ENCODE data around the gene NDST1. TPM values are rescaled to one million over a fixed set of nuclear protein-coding genes. Genes with fewer than 3 reads are reported as not detected.

The NDST1 gene
- total RNA-seq, 2 experiments from 2014 or later: 2.5 to 2.6 TPM

DNA sequence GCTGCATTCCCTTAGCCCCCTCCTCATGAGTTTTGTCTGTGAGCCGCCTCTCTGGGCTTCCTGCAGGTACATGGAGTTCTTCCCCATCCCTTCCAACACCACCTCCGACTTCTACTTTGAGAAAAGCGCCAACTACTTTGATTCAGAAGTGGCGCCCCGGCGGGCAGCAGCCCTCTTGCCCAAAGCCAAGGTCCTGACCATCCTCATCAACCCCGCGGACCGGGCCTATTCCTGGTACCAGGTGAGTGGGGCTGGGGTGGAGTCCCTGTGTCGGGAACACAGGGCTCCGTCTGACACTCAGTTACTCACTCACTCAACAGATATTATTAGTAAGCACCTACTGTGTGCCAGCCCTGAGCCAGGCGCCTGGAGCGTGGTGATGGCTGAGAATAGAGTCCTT, 37.3 kb downstream of the NDST1 start:
- no peaks in the 10 kb centered on the region for H3K27me3 Mint-ChIP-seq
- POLR2A ChIA-PET: no interaction called here
- intact Hi-C loops (cut with micrococcal nuclease): no loop called here
- no peaks in the 10 kb centered on the region for H3K9me3 Mint-ChIP-seq
- no peak overlapping the region for H3K27ac Mint-ChIP-seq
- H3K4me1 Mint-ChIP-seq (ENCODE audit: low read depth): no peaks in the 10 kb centered on the region
- DNase-seq: no peak
- H3K36me3 Mint-ChIP-seq: no peaks in the 10 kb centered on the region
- no peak overlapping the region for H3K4me3 Mint-ChIP-seq
- CTCF ChIA-PET: interaction anchor here (0.5 to 2.7 kb wide), 20 partner anchors 9 to 579 kb away, joined by 3 to 16 read pairs (median 4); partner anchors contain the start of genes DCTN4 and NDST1

DNA sequence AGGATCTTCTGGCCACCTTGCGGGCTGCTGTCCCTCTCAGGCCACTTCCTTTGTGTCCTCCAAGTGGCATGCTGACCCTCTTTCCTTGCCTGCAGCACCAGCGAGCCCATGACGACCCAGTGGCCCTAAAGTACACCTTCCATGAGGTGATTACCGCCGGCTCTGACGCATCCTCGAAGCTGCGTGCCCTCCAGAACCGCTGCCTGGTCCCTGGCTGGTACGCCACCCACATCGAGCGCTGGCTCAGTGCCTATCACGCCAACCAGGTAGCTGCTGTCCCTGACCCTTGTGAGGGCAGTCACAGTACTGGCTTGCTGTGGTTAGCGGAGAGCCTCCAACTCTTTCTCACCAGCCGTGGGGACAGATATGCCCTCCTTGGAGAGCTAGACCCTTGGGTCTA, 40.2 kb downstream of the NDST1 start:
- H3K4me1 Mint-ChIP-seq (ENCODE audit: low read depth): no peaks in the 10 kb centered on the region
- POLR2A ChIA-PET: no interaction called here
- CTCF ChIA-PET: interaction anchor here (0.9 to 1.4 kb wide), 2 partner anchors 11 to 12 kb away, joined by 3 to 9 read pairs; no protein-coding TSS in a partner anchor
- no peaks in the 10 kb centered on the region for H3K27me3 Mint-ChIP-seq
- no peak overlapping the region for H3K4me3 Mint-ChIP-seq
- no peaks in the 10 kb centered on the region for H3K36me3 Mint-ChIP-seq
- DNase-seq: no peak
- no peaks in the 10 kb centered on the region for H3K9me3 Mint-ChIP-seq
- intact Hi-C loops (cut with micrococcal nuclease): no loop called here
- H3K27ac Mint-ChIP-seq: no peak overlapping the region

DNA sequence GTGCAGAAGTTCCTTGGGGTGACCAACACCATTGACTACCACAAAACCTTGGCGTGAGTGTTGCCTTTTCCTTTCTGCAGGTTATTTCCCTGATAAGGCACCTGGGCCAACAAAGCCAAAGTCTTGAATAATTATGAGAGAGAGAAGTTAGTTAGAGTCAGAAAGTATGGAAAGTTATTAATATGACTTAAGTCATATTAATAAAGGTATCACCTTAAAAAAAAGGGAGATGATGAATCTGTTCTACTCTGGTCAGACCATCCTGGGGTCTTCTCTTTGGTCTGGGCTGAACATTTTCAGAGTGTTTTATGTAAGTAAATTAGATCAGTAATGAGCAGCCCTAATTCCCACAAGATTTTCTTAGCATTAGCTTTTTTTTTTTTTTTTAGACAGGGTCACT, 41.8 kb downstream of the NDST1 start:
- Mint-ChIP-seq H3K9me3 (no peaks in the 10 kb centered on the region), H3K4me1 (ENCODE audit: low read depth) (no peaks in the 10 kb centered on the region), H3K27ac (no peak overlapping the region), H3K27me3 (no peaks in the 10 kb centered on the region), H3K36me3 (no peaks in the 10 kb centered on the region), H3K4me3 (no peak overlapping the region)
- no peak for DNase-seq
- intact Hi-C loops (cut with micrococcal nuclease): no loop called here
- POLR2A ChIA-PET: no interaction called here
- CTCF ChIA-PET: no interaction called here

- intact Hi-C loops (cut with micrococcal nuclease): no loop called here
- CTCF ChIA-PET: no interaction called here
- H3K4me3 Mint-ChIP-seq: no peak overlapping the region
- no peaks in the 10 kb centered on the region for H3K4me1 Mint-ChIP-seq (ENCODE audit: low read depth)
- H3K27ac Mint-ChIP-seq: no peak overlapping the region
- H3K9me3 Mint-ChIP-seq: no peaks in the 10 kb centered on the region
- POLR2A ChIA-PET: interaction anchor here (0.7 kb wide), 1 partner anchor 116 kb away, joined by 3 read pairs; no protein-coding TSS in a partner anchor
- no peaks in the 10 kb centered on the region for H3K36me3 Mint-ChIP-seq
- DNase-seq: no peak
- H3K27me3 Mint-ChIP-seq: no peaks in the 10 kb centered on the region
Observed at GRCh38 chr5:150550286-150550685, 42.4 kb downstream of the NDST1 start.

DNA sequence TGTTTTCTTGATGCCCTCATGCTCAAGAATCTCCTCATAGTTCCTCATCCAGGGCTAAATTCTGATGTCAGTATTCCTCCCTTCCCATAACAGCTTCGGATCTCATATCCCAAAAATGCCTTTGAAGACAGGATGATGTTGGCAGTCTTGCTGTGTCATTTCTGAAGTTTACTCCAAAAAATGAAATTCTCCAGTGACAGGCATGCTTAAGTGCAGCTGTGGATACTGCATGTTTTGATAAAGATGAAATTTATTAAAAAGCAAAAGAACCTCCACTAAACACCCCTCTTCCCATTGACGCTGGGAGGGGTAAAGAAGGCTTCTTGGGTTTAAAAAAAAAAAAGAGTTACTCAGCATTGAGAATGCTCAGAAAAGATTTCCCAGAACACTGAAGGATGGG, 43.1 kb downstream of the NDST1 start:
- intact Hi-C loops (cut with micrococcal nuclease): no loop called here
- CTCF ChIA-PET: interaction anchor here (0.8 kb wide), 1 partner anchor 92 kb away, joined by 3 read pairs; no protein-coding TSS in a partner anchor
- H3K4me3 Mint-ChIP-seq: no peak overlapping the region

GRCh38 chr5:150553402-150553801, 45.5 kb downstream of the NDST1 start:
- Mint-ChIP-seq H3K4me1 (ENCODE audit: low read depth) (no peaks in the 10 kb centered on the region), H3K27ac (no peak overlapping the region), H3K36me3 (no peaks in the 10 kb centered on the region), H3K4me3 (no peak overlapping the region), H3K27me3 (no peaks in the 10 kb centered on the region), H3K9me3 (no peaks in the 10 kb centered on the region)
- ChIA-PET POLR2A (no interaction called here), CTCF (interaction anchor here (1.1 kb wide), 1 partner anchor 9 kb away, joined by 3 read pairs; no protein-coding TSS in a partner anchor)
- intact Hi-C loops (cut with micrococcal nuclease): no loop called here
- no peak for DNase-seq

More for the DNA sequence above, 43.1 kb downstream of the NDST1 start:
- Mint-ChIP-seq H3K9me3 (no peaks in the 10 kb centered on the region), H3K27ac (no peak overlapping the region), H3K36me3 (no peaks in the 10 kb centered on the region), H3K4me1 (ENCODE audit: low read depth) (no peaks in the 10 kb centered on the region), H3K27me3 (no peaks in the 10 kb centered on the region)
- no peak for DNase-seq
- POLR2A ChIA-PET: interaction anchor here (0.7 kb wide), 1 partner anchor 116 kb away, joined by 3 read pairs; no protein-coding TSS in a partner anchor

DNA sequence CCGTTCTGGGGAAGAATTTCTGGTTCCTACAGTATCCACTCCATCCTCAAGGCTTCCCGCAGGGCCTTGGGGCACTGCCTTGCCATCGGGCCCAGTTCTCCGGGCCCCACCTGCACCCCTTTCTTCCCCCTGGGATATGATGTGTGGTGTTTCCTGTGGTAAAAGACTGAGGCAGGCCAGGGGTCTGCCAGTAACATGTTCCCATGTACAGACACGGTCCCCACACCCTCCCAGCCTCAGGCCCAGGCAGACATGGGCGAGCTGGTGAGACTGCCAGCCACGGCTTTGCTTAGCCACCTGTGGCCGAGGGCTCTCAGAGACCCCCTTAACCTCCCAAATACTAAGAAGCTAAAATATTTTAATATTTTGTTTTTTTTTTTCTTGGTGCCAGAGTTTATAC, 46.0 kb downstream of the NDST1 start:
- POLR2A ChIA-PET: no interaction called here
- Mint-ChIP-seq H3K27me3 (no peaks in the 10 kb centered on the region), H3K4me1 (ENCODE audit: low read depth) (no peaks in the 10 kb centered on the region), H3K4me3 (no peak overlapping the region), H3K36me3 (no peaks in the 10 kb centered on the region), H3K27ac (no peak overlapping the region), H3K9me3 (no peaks in the 10 kb centered on the region)
- DNase-seq: no peak
- CTCF ChIA-PET: interaction anchor here (1.4 kb wide), 1 partner anchor 9 kb away, joined by 4 read pairs; no protein-coding TSS in a partner anchor
- intact Hi-C loops (cut with micrococcal nuclease): no loop called here

- no peaks in the 10 kb centered on the region for H3K27me3 Mint-ChIP-seq
- no peak for DNase-seq
- H3K9me3 Mint-ChIP-seq: no peaks in the 10 kb centered on the region
- H3K36me3 Mint-ChIP-seq: no peaks in the 10 kb centered on the region
- ChIA-PET CTCF (interaction anchor here (1.4 kb wide), 1 partner anchor 10 kb away, joined by 4 read pairs; no protein-coding TSS in a partner anchor), POLR2A (no interaction called here)
- H3K27ac Mint-ChIP-seq: no peak overlapping the region
- intact Hi-C loops (cut with micrococcal nuclease): no loop called here
- no peaks in the 10 kb centered on the region for H3K4me1 Mint-ChIP-seq (ENCODE audit: low read depth)
- H3K4me3 Mint-ChIP-seq: no peak overlapping the region
Observed at GRCh38 chr5:150554857-150555256, 46.9 kb downstream of the NDST1 start.

GRCh38 chr5:150556106-150556505, 48.2 kb downstream of the NDST1 start:
- Mint-ChIP-seq H3K27ac (no peak overlapping the region), H3K36me3 (no peaks in the 10 kb centered on the region), H3K9me3 (no peaks in the 10 kb centered on the region), H3K4me1 (ENCODE audit: low read depth) (no peaks in the 10 kb centered on the region), H3K4me3 (no peak overlapping the region), H3K27me3 (no peaks in the 10 kb centered on the region)
- CTCF ChIA-PET: no interaction called here
- intact Hi-C loops (cut with micrococcal nuclease): no loop called here
- DNase-seq: no peak
- POLR2A ChIA-PET: no interaction called here

DNA sequence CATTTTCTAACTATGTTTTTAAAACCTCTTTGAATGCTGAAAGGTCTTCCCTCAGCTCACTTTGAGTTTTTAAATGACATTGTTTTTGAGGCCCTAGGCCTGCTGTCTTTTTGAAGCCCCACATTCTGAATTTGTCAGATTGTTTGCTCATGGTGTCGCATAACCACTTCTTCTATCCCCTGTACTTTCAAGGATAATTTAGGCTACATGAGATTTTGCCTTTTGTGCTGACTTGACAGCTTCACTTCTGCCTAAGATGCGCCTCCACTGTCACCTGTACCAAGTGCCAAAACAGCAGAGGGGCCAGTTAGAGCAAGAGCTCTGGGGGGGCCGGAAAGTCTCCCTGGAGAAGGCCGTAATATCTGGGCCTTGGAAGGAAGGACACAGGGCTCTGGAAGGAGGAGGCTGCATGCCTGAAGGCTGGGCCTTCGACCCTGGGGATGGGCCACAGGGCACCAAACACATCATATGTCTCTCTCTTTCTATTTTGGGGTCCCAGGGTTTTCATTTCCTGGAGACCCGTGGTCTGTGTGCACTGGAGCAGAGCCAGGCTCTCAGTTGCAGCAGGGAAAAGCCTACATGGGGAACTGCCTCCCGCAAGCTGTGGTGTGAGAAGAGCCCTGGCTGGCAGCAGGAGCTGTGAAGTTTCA, 49.1 kb downstream of the NDST1 start:
- no peaks in the 10 kb centered on the region for H3K27me3 Mint-ChIP-seq
- ChIA-PET CTCF (interaction anchor here (0.6 to 5.3 kb wide), 3 partner anchors 12 to 296 kb away, joined by 3 to 25 read pairs (median 3); no protein-coding TSS in a partner anchor), POLR2A (no interaction called here)
- H3K27ac Mint-ChIP-seq: no peak overlapping the region
- no peaks in the 10 kb centered on the region for H3K4me1 Mint-ChIP-seq (ENCODE audit: low read depth)
- intact Hi-C loops (cut with micrococcal nuclease): no loop called here
- no peaks in the 10 kb centered on the region for H3K36me3 Mint-ChIP-seq
- no peaks in the 10 kb centered on the region for H3K9me3 Mint-ChIP-seq
- DNase-seq: no peak
- no peak overlapping the region for H3K4me3 Mint-ChIP-seq

GRCh38 chr5:150557509-150557872, 49.6 kb downstream of the NDST1 start:
- CTCF ChIA-PET: interaction anchor here (0.6 to 5.3 kb wide), 3 partner anchors 13 to 295 kb away, joined by 3 to 25 read pairs (median 3); no protein-coding TSS in a partner anchor
- DNase-seq: no peak
- intact Hi-C loops (cut with micrococcal nuclease): no loop called here
- Mint-ChIP-seq H3K27ac (no peak overlapping the region), H3K36me3 (no peaks in the 10 kb centered on the region), H3K9me3 (no peaks in the 10 kb centered on the region), H3K4me3 (no peak overlapping the region), H3K4me1 (ENCODE audit: low read depth) (no peaks in the 10 kb centered on the region), H3K27me3 (no peaks in the 10 kb centered on the region)
- POLR2A ChIA-PET: no interaction called here

GRCh38 chr5:150558088-150558621, 50.2 kb downstream of the NDST1 start:
- Mint-ChIP-seq H3K4me3 (no peak overlapping the region), H3K27ac (no peak overlapping the region), H3K9me3 (no peaks in the 10 kb centered on the region), H3K36me3 (no peaks in the 10 kb centered on the region), H3K4me1 (ENCODE audit: low read depth) (no peaks in the 10 kb centered on the region), H3K27me3 (no peaks in the 10 kb centered on the region)
- POLR2A ChIA-PET: no interaction called here
- no peak for DNase-seq
- CTCF ChIA-PET: interaction anchor here (1.0 to 7.6 kb wide), 5 partner anchors 97 to 289 kb away, joined by 3 to 85 read pairs (median 25); partner anchors contain the start of genes IRGM and SMIM3
- intact Hi-C loops (cut with micrococcal nuclease): no loop called here

GRCh38 chr5:150559088-150559487, 51.2 kb downstream of the NDST1 start:
- Mint-ChIP-seq H3K36me3 (no peaks in the 10 kb centered on the region), H3K27me3 (no peaks in the 10 kb centered on the region), H3K27ac (no peak overlapping the region), H3K9me3 (no peaks in the 10 kb centered on the region), H3K4me1 (ENCODE audit: low read depth) (no peaks in the 10 kb centered on the region), H3K4me3 (no peak overlapping the region)
- DNase-seq: no peak
- CTCF ChIA-PET: interaction anchor here (0.7 to 7.6 kb wide), 19 partner anchors 11 to 628 kb away, joined by 3 to 85 read pairs (median 4); partner anchors contain the start of genes IRGM and SMIM3
- intact Hi-C loops (cut with micrococcal nuclease): no loop called here
- POLR2A ChIA-PET: no interaction called here
